Brain microvascular endothelial cell (primary cell): ENCODE data around the gene DPP10.

Experiments used
- DNase-seq: peaks from one replicate; pipeline ENCODE4 v3.0.0-alpha.2; 2020
- H3K27ac ChIP-seq: fragments of 250-450 bp; sonication (Bioruptor Pico); 2 replicates; pipeline ENCODE4 v1.5.1; 2020; ENCODE audit warnings: mild to moderate bottlenecking, moderate library complexity
- H3K27me3 ChIP-seq: fragments of 250-450 bp; sonication (Bioruptor Pico); replicated peaks from 2 replicates; pipeline ENCODE4 v1.5.1; 2020; ENCODE audit warnings: mild to moderate bottlenecking
- H3K36me3 ChIP-seq: fragments of 250-450 bp; sonication (Bioruptor Pico); replicated peaks from 2 replicates; pipeline ENCODE4 v1.5.1; 2020; ENCODE audit warnings: mild to moderate bottlenecking
- H3K4me3 ChIP-seq: 2 replicates; pipeline ENCODE4 v1.5.1; 2011; ENCODE audit warnings: low read depth, mild to moderate bottlenecking, control low read depth, low read length, moderate library complexity
- in situ Hi-C: cut with HindIII; loops from 2 replicates; pipeline ENCODE4 v1.10.0; 2017; ENCODE audit warnings: low sequenced_read_pairs, low pct_ligation_motif_present
- TF ChIP-seq, protein P1 (sequence below): IDR thresholded peaks from 2 replicates; pipeline ENCODE4 v1.5.1; 2011; ENCODE audit warnings: low read depth, mild to moderate bottlenecking, moderate library complexity, low read length, control low read depth, inconsistent platforms; ENCODE audit errors: missing control alignments

The DPP10 gene

DNA sequence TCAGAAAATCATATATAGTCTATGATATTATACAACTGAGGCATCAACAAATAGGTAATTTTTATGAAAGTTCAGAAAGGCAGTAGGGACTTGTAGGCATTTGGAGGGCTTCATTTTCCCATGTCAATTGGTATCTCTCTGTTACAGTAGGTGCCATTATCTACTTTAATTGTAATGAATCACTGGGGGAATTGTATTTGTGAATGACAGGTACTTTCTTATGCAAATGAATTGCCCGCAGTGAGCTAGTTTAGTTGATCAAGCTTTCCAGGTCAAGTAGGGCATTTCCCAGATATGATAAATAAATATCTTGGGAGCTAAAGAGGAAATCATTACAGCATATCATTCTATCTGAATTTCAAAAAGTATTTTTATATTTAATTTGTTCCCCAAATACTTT, 1116.3 kb downstream of the DPP10 start:
- Histone ChIP-seq H3K27ac (no peak overlapping the region), H3K27me3 (no peaks in the 10 kb centered on the region), H3K4me3 (no peak overlapping the region), H3K36me3 (no peaks in the 10 kb centered on the region)
- in situ Hi-C loops: no loop called here
- TF ChIP-seq, protein P1, sequence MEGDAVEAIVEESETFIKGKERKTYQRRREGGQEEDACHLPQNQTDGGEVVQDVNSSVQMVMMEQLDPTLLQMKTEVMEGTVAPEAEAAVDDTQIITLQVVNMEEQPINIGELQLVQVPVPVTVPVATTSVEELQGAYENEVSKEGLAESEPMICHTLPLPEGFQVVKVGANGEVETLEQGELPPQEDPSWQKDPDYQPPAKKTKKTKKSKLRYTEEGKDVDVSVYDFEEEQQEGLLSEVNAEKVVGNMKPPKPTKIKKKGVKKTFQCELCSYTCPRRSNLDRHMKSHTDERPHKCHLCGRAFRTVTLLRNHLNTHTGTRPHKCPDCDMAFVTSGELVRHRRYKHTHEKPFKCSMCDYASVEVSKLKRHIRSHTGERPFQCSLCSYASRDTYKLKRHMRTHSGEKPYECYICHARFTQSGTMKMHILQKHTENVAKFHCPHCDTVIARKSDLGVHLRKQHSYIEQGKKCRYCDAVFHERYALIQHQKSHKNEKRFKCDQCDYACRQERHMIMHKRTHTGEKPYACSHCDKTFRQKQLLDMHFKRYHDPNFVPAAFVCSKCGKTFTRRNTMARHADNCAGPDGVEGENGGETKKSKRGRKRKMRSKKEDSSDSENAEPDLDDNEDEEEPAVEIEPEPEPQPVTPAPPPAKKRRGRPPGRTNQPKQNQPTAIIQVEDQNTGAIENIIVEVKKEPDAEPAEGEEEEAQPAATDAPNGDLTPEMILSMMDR: no peak
- DNase-seq: no peak

DNA sequence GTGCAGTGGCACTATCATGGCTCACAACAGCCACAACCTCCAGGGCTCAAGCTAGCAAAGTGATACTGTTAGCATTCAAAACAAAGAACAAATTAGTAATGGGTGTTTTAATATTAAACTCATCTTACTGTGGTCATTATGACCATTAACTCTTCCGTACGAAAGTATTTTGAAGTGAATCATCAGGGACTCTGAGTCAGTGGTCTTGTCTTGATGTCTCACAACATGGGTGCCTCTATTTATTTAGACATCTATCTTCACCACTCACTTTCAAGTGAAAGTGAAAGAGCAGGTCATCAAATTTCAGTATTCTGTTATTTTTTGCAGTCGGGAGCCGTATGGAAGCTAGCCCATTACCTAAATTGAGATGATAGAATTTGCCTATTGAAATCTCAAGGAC, 1118.2 kb downstream of the DPP10 start:
- TF ChIP-seq, protein P1: no peak
- in situ Hi-C loops: no loop called here
- Histone ChIP-seq H3K4me3 (no peak overlapping the region), H3K36me3 (no peaks in the 10 kb centered on the region), H3K27me3 (no peaks in the 10 kb centered on the region), H3K27ac (no peak overlapping the region)
- DNase-seq: no peak

DNA sequence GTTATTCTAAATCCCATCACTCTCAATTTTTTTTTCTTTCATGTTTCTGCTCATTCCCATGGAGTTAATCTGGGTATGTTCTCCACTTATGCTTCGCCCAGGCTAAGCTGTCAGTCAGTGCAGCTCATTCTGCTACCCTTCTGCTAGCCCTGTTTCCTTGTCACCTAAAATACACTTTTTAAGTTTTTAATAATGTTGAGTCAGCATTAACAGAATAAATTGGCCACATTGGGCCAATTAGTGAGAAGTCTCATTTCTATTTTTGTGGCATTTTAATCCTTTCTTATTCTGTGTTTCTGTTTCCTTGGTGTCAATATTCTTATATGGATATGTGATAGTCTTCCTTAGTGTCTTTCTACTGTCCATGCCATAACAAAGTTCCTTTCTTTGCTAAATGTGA, 1126.2 kb downstream of the DPP10 start:
- in situ Hi-C loops: no loop called here
- Histone ChIP-seq H3K4me3 (no peak overlapping the region), H3K27me3 (no peaks in the 10 kb centered on the region), H3K36me3 (no peaks in the 10 kb centered on the region), H3K27ac (no peak overlapping the region)
- TF ChIP-seq, protein P1: no peak
- no peak for DNase-seq

DNA sequence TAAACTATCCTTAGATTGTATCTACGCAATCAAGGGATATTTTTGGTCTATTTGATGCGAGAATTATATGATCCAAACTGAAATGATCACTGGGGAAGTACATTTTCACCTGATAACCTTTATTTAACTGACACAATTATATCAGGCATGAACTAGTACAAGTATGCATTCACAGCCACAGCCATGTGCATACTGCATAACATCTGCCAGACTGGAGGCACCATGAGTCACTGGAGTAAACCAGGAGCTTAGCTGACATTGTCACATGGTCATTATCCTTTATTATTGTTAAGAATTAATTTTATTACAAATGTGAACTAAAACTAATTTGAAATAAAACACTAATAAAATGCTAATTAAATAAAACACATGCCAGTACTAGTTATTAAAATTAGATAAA, 1127.1 kb downstream of the DPP10 start:
- H3K36me3 ChIP-seq: no peaks in the 10 kb centered on the region
- no peak overlapping the region for H3K27ac ChIP-seq
- no peaks in the 10 kb centered on the region for H3K27me3 ChIP-seq
- no peak for DNase-seq
- no peak overlapping the region for H3K4me3 ChIP-seq
- TF ChIP-seq, protein P1: no peak
- in situ Hi-C loops: no loop called here

DNA sequence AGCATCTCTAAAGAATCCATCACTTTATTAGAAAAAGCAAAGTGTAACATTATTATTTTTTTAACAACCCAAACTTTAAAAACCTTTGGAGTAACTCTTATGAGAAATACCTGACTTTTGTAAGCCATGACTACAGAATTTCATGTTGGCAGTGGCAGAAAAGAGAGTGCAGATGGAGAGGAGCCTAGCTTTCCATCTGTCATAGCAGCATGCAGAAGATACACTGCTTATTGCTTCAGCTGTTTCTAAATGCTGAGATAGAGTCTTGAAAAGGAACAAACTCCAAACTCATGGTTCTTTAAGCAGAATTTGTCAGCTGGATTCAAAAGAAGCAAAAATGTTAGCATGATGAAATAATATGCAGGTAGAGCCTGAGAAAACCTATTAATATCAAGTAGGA, 1130.3 kb downstream of the DPP10 start:
- H3K27me3 ChIP-seq: no peaks in the 10 kb centered on the region
- H3K4me3 ChIP-seq: no peak overlapping the region
- H3K36me3 ChIP-seq: no peaks in the 10 kb centered on the region
- no peak overlapping the region for H3K27ac ChIP-seq
- in situ Hi-C loops: no loop called here
- DNase-seq: no peak
- TF ChIP-seq, protein P1: no peak

DNA sequence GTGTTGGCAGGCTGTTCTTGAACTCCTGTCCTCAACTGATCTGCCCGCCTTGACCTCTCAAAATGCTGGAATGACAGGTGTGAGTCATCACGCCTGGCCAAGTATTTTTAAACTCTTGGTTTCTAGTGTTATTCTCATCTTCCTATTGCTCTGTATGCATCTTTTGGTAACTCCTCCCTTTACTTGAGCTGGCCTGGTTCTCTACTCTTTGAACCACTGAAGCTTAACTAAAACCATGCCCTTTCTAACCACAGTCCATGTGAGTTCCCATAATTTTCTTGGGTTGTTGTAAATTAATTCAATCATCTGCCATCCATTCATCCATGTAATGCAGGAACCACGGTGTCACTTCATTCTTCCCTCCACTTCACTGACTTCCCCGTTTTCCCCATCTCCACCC, 1131.3 kb downstream of the DPP10 start:
- TF ChIP-seq, protein P1: no peak
- Histone ChIP-seq H3K27me3 (no peaks in the 10 kb centered on the region), H3K27ac (no peak overlapping the region), H3K36me3 (no peaks in the 10 kb centered on the region), H3K4me3 (no peak overlapping the region)
- in situ Hi-C loops: no loop called here
- DNase-seq: no peak
